Mammary epithelial cell (primary cell): ENCODE data around the gene HOXA5.

Experiments
- EZH2 ChIP-seq: IDR thresholded peaks from 2 replicates; pipeline ENCODE4 v1.6.1; 2012; ENCODE audit warnings: low read length, inconsistent platforms, borderline replicate concordance
- TF ChIP-seq, protein P1 (sequence below), 2 donors: IDR thresholded peaks in 1 of 2; conservative IDR thresholded peaks in 1 of 2; 2 replicates each; pipeline ENCODE4 v1.5.1; 2011 to 2012; ENCODE audit warnings: inconsistent platforms in 2 of 2, low read length in 2 of 2, mild to moderate bottlenecking in 2 of 2, control low read depth in 1 of 2, low read depth in 1 of 2; ENCODE audit not compliant: insufficient read depth in 1 of 2; ENCODE audit errors: extremely low read depth in 1 of 2

DNA sequence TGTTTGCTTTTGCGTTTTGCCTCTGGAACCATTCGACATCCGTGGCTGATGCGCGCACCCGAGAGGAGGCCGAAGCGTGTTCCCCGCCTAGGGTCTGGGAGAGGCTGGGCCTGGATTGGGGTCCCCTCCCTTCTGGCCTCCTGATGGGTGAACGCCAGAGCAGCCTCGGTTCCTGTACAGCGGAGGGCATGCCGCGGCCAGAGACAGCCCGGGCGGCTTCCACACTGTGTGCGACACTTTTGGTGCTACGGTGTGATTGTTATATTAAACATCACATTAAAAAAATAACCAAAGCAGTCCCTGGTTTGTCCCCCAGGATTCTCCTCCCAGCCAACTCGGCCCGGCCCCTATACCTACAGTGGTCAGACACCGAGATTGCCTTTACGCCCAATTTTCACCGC is 16.7 kb upstream of the HOXA5 start:
- TF ChIP-seq, protein P1, sequence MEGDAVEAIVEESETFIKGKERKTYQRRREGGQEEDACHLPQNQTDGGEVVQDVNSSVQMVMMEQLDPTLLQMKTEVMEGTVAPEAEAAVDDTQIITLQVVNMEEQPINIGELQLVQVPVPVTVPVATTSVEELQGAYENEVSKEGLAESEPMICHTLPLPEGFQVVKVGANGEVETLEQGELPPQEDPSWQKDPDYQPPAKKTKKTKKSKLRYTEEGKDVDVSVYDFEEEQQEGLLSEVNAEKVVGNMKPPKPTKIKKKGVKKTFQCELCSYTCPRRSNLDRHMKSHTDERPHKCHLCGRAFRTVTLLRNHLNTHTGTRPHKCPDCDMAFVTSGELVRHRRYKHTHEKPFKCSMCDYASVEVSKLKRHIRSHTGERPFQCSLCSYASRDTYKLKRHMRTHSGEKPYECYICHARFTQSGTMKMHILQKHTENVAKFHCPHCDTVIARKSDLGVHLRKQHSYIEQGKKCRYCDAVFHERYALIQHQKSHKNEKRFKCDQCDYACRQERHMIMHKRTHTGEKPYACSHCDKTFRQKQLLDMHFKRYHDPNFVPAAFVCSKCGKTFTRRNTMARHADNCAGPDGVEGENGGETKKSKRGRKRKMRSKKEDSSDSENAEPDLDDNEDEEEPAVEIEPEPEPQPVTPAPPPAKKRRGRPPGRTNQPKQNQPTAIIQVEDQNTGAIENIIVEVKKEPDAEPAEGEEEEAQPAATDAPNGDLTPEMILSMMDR (conservative IDR thresholded peaks at IDR 0.05 in 1 of 2, IDR thresholded peaks at IDR 0.05 in 1 of 2; ENCODE audit: extremely low read depth in 1 of 2, insufficient read depth in 1 of 2, low read depth in 1 of 2, low read length in 2 of 2) = no peak
- no peak for TF ChIP-seq EZH2
